Activated B cell treated with CpG ODN at 0.5 μM for 24 hours (primary cell): Measurements from ENCODE around the gene KAZN. TPM values are rescaled to one million over a fixed set of nuclear protein-coding genes. Genes with fewer than 3 reads are reported as not detected.

Source experiments
- ATAC-seq: fragments of 200-7000 bp; cut with Tn5 transposase; one replicate; pipeline ENCODE4 v1.10.0; 2021; ENCODE audit warnings: low read depth, mild to moderate bottlenecking, moderate library complexity
- CTCF ChIA-PET: fragments of 350-600 bp; sonication (Branson Sonifier 250); formaldehyde crosslinking; loops from one replicate; lab custom pipeline; 2021; ENCODE audit warnings: antibody characterized with exemption; lab: Charles Lee
- POLR2A ChIA-PET: fragments of 350-600 bp; sonication (Branson Sonifier 250); formaldehyde crosslinking; loops from one replicate; lab custom pipeline; 2021; ENCODE audit warnings: antibody characterized with exemption; lab: Charles Lee
- DNase-seq: peaks from one replicate; pipeline ENCODE4 v3.0.0; 2022
- H3K27ac Mint-ChIP-seq: one replicate; pipeline ENCODE4 v1.8.0; 2020; ENCODE audit warnings: mixed read lengths
- H3K27me3 Mint-ChIP-seq: one replicate; pipeline ENCODE4 v1.8.0; 2021; ENCODE audit warnings: mixed read lengths
- H3K36me3 Mint-ChIP-seq: one replicate; pipeline ENCODE4 v1.8.0; 2021; ENCODE audit warnings: low read depth, mixed read lengths
- H3K4me1 Mint-ChIP-seq: one replicate; pipeline ENCODE4 v1.8.0; 2021; ENCODE audit warnings: mixed read lengths
- H3K4me3 Mint-ChIP-seq: one replicate; pipeline ENCODE4 v1.8.0; 2020; ENCODE audit warnings: mild to moderate bottlenecking, mixed read lengths
- H3K9me3 Mint-ChIP-seq: one replicate; pipeline ENCODE4 v1.8.0; 2020; ENCODE audit warnings: mixed read lengths
- intact Hi-C: fragments of 100-400 bp; cut with micrococcal nuclease; formaldehyde crosslinking; loops from one replicate; pipeline ENCODE4 v1.15.1; 2024
- total RNA-seq: library from RNA; stranded (reverse); gene quantifications from 2 replicates; pipeline ENCODE4 v1.2.3, GENCODE V29; 2022
- TF ChIP-seq, protein P1 (sequence below): fragments of 200-600 bp; IDR thresholded peaks from one replicate; pipeline ENCODE4 v1.8.0; 2022; ENCODE audit warnings: antibody characterized with exemption, mild to moderate bottlenecking

Gene KAZN
- total RNA-seq, 1 donor from 2014 or later: 0.73 TPM

DNA sequence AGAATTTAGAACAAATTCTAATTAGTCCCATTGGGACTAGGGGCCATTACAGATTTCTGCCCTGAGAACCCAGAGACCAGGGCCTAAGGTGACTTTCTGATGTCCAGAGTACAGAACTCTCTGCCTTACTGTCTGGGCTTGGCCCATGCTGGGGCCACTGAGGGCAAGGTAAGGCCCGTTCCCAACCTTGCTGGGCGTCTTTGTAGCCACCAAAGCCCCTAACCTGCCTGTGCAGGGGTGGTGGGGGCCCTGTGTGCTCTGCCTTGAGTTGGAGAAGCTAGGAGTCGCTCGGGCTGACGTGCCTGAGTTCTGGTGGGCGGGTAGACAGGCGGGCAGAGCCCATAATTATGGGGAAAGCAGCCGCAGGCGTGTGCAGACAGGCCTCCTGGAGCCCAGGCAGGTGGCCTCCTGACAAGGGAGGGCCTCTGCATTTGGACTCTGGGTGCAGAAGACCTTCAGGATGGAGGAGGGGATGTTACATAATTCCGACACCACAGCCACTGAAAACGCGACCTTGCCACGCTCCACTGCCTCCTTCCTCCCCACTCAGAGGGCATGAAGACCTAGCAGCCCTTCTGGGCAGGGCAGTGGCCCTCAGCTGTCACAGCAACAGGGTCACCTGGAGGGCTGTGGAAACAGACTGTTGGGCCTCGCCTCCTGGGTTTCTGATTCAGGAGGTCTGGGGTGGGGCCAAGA, 315.1 kb downstream of the KAZN start:
- no peak for ATAC-seq
- Mint-ChIP-seq H3K4me3 (no peak overlapping the region), H3K27ac (no peak overlapping the region), H3K4me1 (peaks cover 3% of the 10 kb centered on the region), H3K36me3 (no peaks in the 10 kb centered on the region), H3K9me3 (no peaks in the 10 kb centered on the region), H3K27me3 (peaks cover under 1% of the 10 kb centered on the region)
- DNase-seq: no peak
- intact Hi-C loops: no loop called here
- POLR2A ChIA-PET: no interaction called here
- TF ChIP-seq, protein P1, sequence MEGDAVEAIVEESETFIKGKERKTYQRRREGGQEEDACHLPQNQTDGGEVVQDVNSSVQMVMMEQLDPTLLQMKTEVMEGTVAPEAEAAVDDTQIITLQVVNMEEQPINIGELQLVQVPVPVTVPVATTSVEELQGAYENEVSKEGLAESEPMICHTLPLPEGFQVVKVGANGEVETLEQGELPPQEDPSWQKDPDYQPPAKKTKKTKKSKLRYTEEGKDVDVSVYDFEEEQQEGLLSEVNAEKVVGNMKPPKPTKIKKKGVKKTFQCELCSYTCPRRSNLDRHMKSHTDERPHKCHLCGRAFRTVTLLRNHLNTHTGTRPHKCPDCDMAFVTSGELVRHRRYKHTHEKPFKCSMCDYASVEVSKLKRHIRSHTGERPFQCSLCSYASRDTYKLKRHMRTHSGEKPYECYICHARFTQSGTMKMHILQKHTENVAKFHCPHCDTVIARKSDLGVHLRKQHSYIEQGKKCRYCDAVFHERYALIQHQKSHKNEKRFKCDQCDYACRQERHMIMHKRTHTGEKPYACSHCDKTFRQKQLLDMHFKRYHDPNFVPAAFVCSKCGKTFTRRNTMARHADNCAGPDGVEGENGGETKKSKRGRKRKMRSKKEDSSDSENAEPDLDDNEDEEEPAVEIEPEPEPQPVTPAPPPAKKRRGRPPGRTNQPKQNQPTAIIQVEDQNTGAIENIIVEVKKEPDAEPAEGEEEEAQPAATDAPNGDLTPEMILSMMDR: no peak
- CTCF ChIA-PET: no interaction called here

DNA sequence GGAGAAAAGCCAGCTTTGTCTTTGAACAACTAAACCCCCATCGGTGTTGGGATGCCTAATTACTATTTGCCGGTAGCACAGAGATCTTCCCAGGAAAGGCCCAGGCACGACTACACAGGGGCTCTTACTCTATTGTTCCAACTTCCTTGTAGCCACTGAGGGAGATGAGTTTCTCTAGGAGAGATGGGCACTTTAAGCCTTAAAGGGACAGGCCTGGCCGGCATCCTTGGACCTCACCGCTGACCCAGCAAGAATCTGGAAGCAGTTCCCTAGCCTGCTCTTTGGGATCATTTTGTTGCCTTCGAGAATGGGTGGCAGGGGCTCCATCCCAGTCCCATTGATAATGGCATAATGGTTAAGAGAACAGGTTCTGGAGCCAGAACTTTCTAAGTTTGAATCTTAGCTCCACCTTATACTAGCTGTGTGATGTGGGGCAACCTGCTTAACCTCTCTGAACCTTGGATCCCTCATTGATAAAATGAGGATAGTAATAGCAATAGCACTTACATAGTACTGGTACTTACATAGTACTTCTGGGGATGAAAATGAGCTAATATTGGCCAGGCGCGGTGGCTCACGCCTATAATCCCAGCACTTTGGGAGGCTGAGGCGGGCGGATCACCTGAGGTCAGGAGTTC, 316.0 kb downstream of the KAZN start:
- intact Hi-C loops: no loop called here
- Mint-ChIP-seq H3K27ac (no peak overlapping the region), H3K9me3 (no peaks in the 10 kb centered on the region), H3K27me3 (peaks cover 4% of the 10 kb centered on the region), H3K36me3 (no peaks in the 10 kb centered on the region), H3K4me1 (peaks cover 3% of the 10 kb centered on the region), H3K4me3 (no peak overlapping the region)
- DNase-seq: no peak
- POLR2A ChIA-PET: no interaction called here
- ATAC-seq: no peak
- TF ChIP-seq, protein P1: no peak
- CTCF ChIA-PET: interaction anchor here (0.6 kb wide), 1 partner anchor 125 kb away, joined by 3 read pairs; no protein-coding TSS in a partner anchor

DNA sequence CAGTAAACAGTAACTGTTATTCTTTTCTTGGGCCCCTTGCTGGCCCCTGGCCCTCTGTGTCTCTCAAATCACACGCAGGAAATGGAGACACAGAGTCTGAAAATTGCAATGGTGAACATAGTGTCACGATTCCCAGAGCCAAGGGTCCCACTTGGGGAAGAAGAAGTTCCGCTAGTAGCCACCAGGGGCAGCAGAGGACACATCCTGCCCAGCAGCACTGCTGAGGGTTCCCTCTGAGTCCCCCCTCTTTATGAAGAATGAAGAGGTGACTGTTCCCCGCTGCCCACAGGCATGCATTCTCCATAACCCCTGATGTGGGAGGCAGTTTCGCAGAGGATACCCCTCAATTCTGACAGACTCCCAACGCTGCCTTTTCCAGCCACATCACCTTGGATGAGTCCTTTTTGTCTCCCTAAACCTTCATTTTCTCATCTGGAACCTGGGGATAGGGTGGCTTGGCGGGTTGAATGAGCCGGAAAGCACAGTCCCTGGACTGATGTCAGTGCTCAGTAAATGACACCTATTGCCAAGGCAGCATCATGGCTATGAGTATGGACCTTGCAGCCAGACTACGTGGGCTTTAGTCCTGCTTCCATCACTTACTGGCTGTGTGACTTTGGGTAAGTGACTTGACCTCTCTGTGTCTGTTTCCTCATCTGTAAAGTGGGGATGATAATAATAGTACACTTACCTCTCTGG, 317.0 kb downstream of the KAZN start:
- Mint-ChIP-seq H3K4me3 (no peak overlapping the region), H3K9me3 (no peaks in the 10 kb centered on the region), H3K27me3 (peaks cover 9% of the 10 kb centered on the region), H3K27ac (no peak overlapping the region), H3K36me3 (no peaks in the 10 kb centered on the region), H3K4me1 (peaks cover 3% of the 10 kb centered on the region)
- TF ChIP-seq, protein P1: peak; percentile 74
- ChIA-PET POLR2A (interaction anchor here (0.5 kb wide), 1 partner anchor 605 kb away, joined by 10 read pairs; no protein-coding TSS in a partner anchor), CTCF (no interaction called here)
- peak; percentile 18 for DNase-seq
- intact Hi-C loops: no loop called here
- peak; percentile 40 for ATAC-seq

DNA sequence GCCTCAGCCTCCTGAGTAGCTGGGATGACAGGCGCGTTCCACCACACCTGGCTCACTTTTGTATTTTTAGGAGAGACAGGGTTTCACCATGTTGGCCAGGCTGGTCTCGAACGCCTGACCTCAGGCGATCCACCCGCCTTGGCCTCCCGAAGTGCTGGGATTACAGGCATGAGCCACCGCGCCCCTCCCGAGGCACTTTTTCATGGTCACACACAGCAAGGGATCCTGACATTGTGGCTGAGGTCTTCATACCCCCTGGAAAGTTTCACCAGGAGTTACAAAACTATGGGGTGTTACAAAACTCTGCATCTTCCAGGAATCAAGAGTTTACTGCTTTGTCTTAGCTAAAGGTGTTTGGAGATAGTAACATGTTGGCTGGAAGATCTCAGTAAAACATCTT, 320.8 kb downstream of the KAZN start:
- no peak overlapping the region for H3K4me3 Mint-ChIP-seq
- CTCF ChIA-PET: no interaction called here
- H3K9me3 Mint-ChIP-seq: no peaks in the 10 kb centered on the region
- POLR2A ChIA-PET: no interaction called here
- no peaks in the 10 kb centered on the region for H3K36me3 Mint-ChIP-seq
- H3K27ac Mint-ChIP-seq: no peak overlapping the region
- H3K27me3 Mint-ChIP-seq: peaks cover 24% of the 10 kb centered on the region
- DNase-seq: no peak
- peaks cover 6% of the 10 kb centered on the region for H3K4me1 Mint-ChIP-seq
- TF ChIP-seq, protein P1: no peak
- ATAC-seq: no peak
- intact Hi-C loops: no loop called here

DNA sequence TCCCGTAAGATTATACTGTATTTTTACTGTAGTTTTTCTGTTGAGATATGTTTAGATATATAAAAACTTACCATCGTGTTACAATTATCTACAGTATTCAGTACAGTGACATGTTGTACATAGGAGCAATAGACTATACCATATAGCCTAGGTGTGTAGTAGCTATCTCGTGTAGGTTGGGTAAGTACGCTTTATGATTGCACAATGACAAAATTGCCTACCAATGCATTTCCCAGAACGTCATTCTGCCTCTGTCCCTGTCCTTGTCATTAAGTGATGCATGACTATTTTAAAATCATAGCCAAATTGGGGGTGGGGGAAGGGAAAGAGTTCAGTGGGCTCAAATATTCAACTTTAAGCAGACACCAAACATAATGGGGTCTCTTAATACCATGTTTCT, 321.3 kb downstream of the KAZN start:
- H3K36me3 Mint-ChIP-seq: no peaks in the 10 kb centered on the region

More for the DNA sequence above, 321.3 kb downstream of the KAZN start:
- DNase-seq: no peak
- POLR2A ChIA-PET: no interaction called here
- CTCF ChIA-PET: no interaction called here
- TF ChIP-seq, protein P1: no peak
- Mint-ChIP-seq H3K27ac (no peak overlapping the region), H3K27me3 (peaks cover 24% of the 10 kb centered on the region), H3K9me3 (no peaks in the 10 kb centered on the region), H3K4me3 (no peak overlapping the region), H3K4me1 (peaks cover 6% of the 10 kb centered on the region)
- ATAC-seq: no peak
- intact Hi-C loops: no loop called here
